Pons (tissue), 1 donor: ENCODE measurements around the gene ASZ1.
A peak's percentile ranks its signal among the peaks of the same experiment; 100 is the strongest.

Experiments
- DNase-seq: peaks from one replicate; pipeline ENCODE4 v3.0.0-alpha.2; 2016; ENCODE audit warnings: low spot score

Gene ASZ1

DNA sequence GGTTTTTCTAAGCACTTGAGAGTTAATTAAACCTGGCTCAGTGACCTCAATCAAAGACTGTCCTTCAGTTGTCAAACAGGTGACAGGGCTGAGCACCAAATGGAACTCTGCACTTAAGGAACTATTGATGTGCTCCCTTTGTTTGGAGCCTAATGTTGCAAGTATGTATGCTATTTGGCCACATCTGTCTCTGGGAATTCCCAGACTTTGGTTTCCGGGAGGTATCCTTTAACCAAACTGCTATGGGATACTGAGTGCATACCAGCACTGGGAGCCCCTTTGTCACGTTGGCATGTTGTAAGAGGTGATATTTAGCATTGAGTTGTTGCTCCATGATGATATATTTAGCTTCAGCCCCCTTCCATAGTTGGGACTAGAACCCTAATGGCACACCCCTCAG, 25.2 kb downstream of the ASZ1 start:
- no peak for DNase-seq

DNA sequence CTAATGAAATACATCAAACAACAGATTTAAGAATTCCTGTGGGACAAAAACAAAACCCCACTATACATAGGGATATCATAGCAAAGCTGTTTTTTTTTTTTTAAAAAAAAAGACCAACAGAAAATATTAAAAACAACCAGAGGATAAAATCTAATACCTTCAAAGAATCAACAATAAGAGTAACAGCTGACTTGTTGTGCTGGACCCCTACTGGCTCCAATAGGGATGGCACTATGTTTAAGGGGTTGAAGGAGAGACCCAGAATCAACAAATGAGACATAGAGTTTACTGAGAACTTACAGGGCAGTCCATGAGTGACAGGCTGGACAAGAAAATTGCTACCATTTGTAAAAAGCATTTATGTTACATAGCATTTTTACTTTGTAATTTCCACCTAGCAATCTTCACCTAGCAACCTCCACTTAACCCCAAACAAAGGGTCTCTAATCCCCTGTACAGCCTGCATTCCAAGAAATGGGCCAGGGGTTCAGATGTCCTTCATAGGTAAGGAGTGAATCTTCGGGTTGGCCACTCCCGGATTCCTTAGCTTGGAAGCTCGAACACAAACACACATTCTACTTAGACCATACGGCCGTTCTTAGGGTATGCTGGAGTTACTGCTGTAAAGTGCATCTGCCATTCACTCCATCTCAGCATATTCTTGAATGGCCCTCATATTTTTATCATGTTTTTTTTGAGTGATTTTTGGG, 25.8 kb downstream of the ASZ1 start:
- DNase-seq = no peak

DNA sequence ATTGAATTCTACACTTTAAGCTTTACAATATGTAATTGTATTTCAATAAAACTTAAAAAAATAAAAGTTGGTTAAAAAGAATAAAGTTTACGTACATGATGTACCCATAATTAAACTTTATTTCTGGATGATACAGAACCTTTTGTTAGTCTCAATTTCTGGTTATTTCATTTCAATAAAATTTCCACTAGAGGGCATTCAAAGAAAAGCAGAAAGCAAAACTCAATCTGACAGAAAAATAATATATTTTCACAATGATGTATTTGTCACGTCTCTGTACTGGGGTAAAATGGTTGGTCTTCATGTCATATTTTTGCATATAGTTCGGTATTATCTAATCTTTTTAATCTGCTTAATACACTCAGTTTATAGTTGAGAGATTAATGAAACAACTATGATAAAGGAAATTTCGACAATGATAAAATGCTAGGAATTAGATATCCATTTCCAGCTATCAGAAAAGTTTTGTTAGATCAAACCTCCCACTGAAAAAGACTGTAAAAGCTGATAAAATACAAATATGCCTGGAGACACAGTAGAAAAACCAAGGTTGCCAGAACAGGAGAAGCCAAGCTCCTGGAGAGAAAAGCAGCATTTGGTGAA, 27.4 kb downstream of the ASZ1 start:
- DNase-seq = peak; percentile 37

DNA sequence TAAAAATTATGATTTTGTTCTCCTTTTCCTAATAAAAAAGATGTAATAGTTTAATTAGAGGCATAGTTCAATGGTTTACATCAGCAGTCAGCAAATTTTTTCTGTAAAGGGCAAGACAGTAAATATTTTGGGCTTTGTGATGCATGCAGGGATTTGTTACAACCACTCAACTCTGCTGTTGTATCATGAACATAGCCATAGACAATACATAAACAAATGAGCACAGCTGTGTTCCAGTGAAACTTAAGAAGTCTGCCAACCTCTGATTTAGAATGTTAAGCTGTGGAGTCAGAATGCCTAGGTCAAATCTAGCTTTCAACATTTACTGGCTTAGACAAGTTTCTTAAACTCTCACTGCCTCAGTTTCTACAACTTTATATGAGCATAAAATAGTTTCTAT, 31.6 kb downstream of the ASZ1 start:
- DNase-seq = no peak

DNA sequence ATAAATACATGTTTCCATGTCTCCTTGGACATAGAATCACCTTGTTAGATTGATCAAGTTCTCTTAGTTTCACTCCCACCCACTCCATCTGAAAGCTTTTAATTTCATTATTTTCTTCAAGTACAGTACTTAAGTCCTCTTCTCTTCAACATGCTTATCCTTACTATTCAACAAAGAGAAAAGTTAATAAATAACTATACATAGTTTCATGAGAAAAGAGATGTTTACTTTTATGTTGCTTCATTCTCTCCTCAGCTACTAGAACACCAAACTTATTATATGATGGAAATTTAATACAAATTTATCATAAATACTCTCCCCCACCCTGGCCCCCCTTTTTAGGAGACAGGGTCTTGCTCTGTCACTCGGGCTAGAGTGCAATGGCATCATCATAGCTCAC, 33.5 kb downstream of the ASZ1 start:
- no peak for DNase-seq

DNA sequence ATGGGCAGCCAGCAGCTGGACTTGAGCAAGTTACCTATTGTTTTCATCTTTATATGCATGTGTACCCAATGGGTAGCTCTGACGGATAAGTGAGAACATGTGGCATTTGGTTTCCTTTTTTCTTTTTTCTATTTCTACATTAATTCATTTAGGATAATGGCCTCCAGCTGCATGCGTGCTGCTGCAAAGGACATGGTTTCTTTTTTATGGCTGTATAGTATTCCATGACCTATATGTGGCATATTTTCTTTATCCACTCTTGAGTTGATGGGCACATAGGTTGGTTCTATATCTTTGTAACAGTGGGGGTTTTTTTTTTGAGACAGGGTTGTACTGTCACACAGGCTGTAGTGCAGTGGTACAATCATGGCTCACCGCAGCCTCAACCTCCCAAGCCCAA, 37.4 kb downstream of the ASZ1 start:
- no peak for DNase-seq

DNA sequence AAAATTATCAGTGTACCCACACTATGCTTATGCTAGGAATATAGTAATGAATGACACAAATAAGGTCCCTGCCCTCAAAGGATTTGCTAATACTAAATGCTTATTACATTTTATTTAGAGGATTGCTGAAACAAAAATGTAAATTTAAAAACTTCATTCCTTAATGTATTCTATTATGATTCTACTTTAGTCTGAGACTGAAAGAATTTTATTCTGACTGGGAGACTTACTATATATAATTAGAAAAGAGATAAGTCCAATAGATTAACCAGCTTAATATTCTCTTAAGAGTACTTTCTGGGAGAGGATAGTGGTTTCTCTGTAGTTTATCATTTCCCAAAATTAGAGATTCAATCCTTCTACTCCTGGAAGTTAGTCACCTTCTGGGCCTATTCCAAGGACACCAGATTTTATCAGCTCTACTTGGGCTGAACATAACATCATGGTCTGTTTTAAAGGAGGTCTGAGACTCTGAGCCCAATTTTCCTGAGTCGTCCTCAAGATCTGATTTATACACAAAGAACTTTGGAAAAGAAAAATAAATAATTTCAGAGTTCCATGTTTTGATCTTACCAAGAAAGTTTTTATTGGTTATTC, 41.1 kb downstream of the ASZ1 start:
- DNase-seq = no peak

DNA sequence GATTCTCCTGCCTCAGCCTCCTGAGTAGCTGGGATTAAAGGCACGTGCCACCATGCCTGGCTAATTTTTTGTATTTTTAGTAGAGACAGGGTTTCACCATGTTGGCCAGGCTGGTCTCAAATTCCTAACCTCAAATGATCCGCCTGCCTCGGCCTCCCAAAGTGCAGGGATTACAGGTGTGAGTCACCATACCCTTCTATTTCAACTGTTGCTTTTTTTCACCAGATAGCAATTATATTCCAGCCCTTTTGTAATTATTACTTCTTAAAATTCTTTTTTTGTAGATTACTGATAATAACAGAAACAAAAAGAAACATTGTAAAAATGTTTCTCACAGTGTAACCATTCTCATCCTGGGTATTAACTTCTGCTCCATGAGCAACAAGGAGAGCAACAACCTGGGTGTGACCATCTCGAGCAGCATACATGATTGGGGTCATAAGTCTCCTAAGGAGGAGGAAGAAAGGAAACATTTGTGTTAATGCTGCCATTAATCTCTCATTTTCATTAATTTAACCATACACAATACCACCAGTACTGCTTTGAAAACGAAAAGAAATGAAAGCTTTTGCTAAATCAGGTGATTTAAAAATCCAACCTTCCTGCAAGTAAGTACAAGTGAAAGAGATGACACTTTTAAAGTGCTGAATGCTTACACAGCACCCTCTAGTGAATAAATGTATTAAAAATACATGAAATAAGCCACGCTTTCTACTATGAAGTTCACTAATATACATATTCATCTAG, 41.8 kb downstream of the ASZ1 start:
- peak; percentile 64 for DNase-seq

DNA sequence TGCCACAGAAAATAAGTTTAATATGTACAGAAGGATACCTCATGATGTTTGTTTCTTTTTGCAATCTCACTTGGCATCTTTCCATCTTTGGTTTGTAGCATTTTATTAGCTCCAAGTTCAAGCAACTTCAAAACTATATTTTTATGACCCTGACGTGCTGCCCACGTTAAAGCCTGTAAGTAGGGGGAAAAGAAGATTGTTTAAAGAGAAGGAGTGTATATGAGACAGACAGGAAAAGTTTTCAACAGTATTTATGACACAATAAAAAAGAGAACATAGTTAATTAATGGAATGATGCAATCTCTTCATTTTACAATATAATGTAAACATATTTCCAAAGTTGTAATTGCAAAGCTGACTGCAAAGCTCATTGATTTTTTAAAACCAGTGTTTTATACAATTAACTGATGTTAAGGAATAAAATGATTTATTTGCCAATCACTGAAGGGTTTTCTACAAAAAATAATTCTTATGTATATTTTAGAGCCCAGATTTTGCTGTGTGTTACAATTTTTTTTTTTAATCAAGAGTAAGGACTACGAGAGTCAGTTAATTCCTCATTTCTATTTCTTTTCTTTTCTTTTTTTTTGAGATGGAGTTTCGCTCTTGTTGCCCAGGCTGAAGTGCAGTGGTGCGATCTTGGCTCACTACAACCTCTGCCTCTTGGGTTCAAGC, 42.5 kb downstream of the ASZ1 start:
- DNase-seq = no peak

DNA sequence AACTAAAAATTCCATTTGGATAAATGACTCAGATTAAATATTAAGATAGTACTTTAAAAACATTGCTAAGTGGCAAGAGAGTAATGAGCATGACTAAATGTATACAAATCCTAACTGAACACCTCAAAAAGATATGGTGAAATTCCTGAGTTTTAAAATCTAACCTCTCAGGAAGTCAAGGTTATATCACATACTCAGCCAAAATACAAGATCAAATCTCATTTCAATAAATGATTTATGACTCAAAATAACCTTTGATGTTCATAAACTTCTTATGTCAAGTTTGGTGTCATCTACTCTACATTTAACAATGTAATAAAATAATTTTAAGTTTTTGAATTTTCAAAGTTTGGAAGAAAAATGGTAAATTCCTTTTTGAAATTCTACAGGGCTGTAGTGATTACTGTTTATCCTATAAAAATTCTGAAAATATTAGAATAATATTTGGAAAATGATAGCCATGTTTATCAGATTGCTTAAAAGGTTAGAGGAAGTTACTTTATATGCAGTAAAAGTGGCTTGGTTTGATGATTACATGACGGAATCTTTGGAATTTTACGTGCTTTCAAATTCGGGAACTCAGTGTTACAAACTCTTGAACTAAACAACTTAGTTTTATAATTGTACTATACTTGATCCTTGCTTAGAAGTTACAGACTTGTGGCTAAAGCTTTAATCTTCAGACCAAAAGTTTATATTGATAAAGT, 43.7 kb downstream of the ASZ1 start:
- DNase-seq = no peak

DNA sequence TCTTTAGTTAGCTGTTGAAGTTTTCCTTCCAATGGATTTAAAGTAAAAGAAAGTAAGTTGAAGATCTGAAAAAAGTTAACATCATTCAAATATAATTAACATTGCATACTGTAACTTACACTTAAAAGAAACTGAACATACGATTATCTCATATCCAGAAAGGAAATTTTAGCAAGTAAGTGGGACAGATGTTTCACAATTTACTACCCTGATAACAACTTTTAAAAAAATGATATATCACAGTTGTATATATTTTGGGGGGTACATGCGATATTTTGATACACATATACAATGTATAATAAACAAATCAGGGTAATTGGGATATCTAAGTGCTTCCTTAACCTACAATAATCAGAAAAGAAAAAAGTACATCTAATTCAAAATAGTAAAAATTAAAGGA, 44.2 kb downstream of the ASZ1 start:
- DNase-seq = no peak

DNA sequence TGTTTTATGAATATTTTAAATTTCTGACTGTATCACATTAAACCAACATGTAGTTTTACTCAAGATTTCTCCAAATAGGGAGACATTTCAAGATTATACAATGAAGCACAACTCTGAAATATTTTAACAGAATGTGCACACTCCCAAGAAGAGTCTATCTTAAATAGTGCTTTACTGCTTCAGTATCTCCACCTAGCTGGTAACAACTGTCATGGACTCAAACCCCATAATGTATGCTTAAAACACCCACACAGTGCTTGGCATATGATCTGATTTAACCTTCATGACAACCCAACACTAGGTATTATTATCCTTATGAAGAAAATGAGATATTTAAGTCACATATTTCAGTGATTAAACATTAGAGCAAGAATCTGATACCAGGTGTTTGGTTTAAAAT, 45.9 kb downstream of the ASZ1 start:
- DNase-seq = peak; percentile 11

DNA sequence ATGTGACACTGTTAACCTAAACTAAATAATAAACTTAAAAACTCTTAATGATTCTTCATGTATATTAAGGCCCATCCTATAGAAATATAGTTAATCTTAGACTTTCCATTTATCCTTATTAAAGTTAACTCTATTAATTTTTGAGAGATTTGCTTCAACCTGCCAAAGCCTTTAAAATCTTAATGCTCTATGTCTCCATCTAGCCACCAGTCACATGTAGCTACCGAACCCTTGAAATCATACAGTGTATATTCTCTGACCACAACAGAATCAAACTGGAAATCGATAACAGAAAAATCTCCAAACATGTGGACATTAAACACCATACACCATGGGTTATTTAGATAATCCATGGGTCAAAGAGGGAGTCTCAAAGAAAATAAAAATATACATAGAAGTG, 51.9 kb downstream of the ASZ1 start:
- DNase-seq = peak; percentile 17

DNA sequence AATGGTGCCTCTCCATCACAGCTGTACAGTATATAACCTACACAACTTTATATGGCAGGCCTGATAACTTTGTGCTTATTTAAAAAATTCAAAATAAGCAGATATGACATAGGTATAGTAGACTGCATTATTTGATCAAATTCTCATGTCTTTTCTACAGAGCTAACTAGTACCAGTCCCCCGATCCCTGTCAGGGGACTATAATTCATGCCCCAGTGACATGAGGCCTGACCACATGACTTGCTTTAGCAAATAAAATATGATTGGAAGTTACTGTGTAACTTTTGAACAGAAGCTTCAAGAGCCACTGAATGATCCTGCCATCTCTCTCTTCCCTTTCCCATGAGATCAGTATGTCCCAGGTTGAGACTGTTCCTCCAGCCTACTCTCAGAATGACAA, 55.2 kb downstream of the ASZ1 start:
- DNase-seq = no peak

DNA sequence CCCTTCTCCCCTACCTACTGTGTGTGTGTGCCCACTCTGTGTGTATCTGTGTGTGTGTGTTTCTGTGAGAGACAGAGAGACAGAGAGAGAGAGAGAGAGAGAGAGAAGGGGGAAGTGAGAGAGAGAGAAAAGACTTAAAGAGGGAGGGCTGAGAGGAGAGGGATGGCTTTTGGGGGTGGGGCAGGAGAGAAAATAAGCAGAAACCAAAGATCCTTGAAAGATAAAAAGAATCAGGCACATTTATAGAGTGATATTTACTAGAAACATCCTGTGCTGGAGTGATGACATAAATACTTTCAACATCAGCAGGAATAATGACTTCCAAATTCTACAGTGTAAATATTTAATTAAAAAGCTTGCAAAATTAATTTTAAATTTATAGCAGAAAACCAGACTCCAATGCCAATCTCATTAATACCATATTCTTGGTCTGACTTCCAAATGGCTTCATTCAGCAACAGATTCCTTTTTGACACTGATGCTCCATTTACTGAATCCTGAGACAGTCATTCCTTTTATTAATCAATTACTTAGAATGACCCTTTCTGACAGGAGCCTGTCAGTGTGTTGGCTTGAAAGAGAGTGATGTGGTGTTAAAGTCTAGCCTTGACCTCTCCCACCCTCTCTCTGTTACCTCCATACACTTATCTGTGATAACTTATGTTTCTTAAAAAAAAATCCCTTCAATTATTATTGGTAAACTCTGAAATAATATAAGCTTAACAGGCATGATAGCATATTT, 62.8 kb downstream of the ASZ1 start:
- no peak for DNase-seq

DNA sequence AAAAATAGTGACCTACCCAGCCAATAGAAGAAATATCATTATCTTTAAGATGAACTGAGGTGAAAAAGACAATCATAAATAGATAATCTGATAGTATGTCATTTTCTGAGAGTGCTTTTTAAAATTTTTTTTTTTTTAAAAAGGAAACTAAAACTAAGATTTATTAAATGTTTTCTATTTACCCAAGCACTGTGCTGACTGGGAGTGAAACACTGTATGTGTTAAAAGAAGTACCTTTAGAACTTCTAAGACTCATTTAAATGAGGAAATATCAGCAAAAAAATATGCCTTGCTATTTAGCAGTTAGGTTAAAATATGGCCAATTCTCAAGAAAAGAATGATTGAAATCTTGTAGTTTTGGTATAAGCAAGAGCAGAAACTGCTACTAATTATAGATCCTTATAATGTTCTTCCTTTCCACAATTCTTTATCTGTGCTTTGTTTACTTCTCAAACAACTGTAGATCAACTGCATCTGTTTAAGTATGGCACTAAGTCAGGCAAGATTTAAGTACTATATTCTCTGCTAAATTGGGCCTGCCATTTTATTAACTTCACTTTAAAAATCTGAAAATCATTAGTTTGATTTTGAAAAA, 64.9 kb downstream of the ASZ1 start:
- no peak for DNase-seq

DNA sequence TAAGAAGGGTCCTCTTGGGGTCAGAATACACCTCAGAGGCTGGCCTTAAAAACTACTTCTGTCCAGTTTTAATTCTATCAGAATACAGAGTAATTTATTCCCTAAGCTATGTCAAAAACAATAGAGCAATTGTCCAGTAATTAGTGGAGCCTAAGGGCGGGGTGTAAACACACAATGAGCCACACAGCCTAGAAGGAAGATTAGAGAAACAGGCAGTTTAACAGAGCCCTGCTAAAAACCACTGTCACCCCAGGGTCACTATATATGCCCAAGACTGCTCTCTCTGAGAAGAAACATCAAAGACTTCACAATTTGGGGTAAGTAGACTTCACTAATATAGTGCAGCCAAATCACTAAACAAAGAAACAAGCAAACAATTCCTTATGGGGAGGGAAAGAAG, 77.3 kb downstream of the ASZ1 start:
- peak; percentile 96 for DNase-seq

DNA sequence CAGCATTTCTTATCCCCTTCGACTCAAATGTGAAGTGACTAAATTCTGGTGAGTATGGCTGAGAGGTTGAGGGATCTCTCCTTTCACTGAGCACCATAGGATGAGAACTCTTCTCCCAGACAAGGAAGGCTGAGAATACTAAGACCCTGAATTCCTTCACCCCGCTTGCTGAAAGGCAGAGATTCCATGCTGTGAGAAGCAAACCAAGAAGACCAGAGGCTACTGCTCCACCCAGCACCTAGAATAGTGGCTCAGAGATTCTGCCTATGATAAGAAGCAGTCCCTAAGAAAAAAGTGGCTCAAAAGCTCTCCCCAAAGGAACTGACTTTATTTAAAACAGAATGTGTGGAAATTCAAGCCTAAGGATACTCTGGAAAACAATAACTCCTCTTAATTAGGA, 77.7 kb downstream of the ASZ1 start:
- no peak for DNase-seq

DNA sequence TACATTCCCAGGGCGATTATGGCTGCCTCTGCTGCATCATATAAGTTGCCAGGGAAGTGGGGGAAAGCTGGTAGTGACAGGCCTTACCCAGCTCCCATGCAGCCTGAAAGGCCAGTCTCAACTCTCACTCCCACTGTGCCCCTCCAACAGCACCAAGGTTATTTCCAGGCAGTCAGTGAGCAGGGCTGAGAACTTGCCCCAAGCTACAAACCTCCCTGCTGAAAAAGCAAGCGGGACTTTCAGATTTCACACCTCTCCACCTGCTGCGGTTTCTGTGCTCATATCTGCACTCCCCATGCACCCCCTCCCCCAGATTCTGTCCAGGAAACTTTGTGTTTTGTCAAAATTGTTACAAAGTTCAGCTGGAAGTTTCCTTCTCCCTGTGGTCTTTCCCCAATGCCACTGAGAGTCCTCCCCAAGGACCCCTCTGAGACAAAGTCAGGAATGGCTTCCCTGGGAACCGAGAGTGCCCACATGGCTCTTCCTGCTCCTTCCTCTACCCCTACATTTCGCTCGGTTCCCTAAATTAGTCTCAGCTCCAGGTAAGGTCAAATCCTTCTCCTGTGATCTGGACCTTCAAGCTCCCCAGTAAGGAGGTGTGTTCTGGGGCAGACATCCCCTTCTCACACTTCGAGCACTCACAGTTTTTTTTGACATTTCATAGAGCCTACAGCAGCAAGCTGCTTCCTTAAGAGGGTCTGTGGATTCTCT, 79.2 kb downstream of the ASZ1 start:
- no peak for DNase-seq

DNA sequence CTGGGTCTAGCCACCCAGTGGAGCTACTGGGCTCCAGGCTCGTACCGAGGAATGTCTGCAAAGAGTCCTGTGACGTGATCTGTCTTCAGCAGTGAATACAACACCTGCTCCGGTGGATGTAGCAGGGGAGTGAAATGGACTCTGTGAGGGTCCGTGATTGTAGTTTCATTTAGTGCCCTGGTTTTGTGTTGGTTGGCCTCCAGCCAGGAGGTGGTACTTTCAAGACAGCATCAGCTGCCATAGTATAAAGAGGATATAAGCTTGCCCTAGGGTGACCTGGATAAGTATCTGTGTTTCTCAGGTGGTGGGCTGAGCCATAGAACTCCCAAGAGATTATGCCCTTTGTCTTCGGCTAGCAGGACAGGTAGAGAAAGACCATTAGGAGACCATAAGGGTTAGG, 79.8 kb downstream of the ASZ1 start:
- DNase-seq = no peak
